PC-9 (cell line): Measurements from ENCODE around the gene PRRX2.

Source experiments
- EZH2 ChIP-seq: fragments of 200-600 bp; sonication (generic); IDR thresholded peaks from 2 replicates; pipeline ENCODE4 v1.8.0; 2017; ENCODE audit warnings: antibody characterized with exemption, low read depth
- TF ChIP-seq, protein P1 (sequence below): fragments of 200-600 bp; sonication (generic); conservative IDR thresholded peaks from 2 replicates; pipeline ENCODE4 v1.6.1; 2017; ENCODE audit warnings: mixed run types, antibody characterized with exemption, mild to moderate bottlenecking, moderate library complexity

DNA sequence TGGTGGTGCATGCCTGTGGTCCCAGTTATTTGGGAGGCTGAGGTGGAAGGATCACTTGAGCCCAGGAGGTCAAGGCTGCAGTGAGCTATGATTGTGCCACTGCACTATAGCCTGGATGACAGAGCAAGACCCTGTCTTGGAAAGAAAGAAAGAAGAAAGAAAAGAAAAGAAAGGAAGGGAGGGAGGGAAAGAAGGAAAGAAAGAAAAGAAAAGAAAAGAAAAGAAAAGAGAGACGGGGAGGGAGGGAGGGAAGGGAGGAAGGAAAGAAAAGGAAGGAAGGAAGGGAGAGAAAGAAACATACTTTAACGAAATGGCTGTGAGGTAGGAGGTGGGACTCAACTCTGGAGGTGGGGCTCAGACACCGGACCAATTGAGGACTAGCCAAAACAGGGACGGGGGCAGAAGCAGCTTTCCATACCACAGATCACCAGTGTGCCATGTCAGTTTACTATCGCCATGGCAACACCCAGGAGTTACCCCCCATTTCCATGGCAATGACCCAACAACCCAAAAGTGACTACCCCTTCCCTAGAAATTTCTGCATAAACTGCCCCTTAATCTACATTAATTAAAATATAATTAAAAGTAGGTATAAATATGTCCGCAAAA lies 66.1 kb downstream of the PRRX2 start:
- TF ChIP-seq, protein P1, sequence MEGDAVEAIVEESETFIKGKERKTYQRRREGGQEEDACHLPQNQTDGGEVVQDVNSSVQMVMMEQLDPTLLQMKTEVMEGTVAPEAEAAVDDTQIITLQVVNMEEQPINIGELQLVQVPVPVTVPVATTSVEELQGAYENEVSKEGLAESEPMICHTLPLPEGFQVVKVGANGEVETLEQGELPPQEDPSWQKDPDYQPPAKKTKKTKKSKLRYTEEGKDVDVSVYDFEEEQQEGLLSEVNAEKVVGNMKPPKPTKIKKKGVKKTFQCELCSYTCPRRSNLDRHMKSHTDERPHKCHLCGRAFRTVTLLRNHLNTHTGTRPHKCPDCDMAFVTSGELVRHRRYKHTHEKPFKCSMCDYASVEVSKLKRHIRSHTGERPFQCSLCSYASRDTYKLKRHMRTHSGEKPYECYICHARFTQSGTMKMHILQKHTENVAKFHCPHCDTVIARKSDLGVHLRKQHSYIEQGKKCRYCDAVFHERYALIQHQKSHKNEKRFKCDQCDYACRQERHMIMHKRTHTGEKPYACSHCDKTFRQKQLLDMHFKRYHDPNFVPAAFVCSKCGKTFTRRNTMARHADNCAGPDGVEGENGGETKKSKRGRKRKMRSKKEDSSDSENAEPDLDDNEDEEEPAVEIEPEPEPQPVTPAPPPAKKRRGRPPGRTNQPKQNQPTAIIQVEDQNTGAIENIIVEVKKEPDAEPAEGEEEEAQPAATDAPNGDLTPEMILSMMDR: no peak
- no peak for TF ChIP-seq EZH2
